ACC112 (cell line): ENCODE results near the gene CWC27.

Experiments used
- H2AFZ ChIP-seq: fragments of 200-600 bp; sonication (generic); one replicate; pipeline ENCODE4 v1.6.0; 2017; ENCODE audit warnings: antibody characterized with exemption, low read length; ENCODE audit not compliant: unreplicated experiment
- H3K27ac ChIP-seq: fragments of 200-600 bp; sonication (generic); 2 replicates; pipeline ENCODE4 v1.5.1; 2014; ENCODE audit warnings: low read depth, mild to moderate bottlenecking, antibody characterized with exemption, low read length, moderate library complexity
- H3K27me3 ChIP-seq: fragments of 200-600 bp; sonication (generic); 2 replicates; pipeline ENCODE4 v1.6.1; 2014; ENCODE audit warnings: mild to moderate bottlenecking, antibody characterized with exemption, low read length, moderate library complexity, mixed read lengths; ENCODE audit not compliant: insufficient read depth
- H3K36me3 ChIP-seq: fragments of 200-600 bp; sonication (generic); 2 replicates; pipeline ENCODE4 v1.6.1; 2016; ENCODE audit warnings: mild to moderate bottlenecking, antibody characterized with exemption, low read length, moderate library complexity, mixed read lengths; ENCODE audit not compliant: insufficient read depth
- H3K4me1 ChIP-seq: fragments of 200-600 bp; sonication (generic); one replicate; pipeline ENCODE4 v1.6.1; 2016; ENCODE audit warnings: low read length, mixed read lengths; ENCODE audit not compliant: insufficient read depth, unreplicated experiment, control insufficient read depth
- H3K4me3 ChIP-seq: fragments of 200-600 bp; sonication (generic); 2 replicates; pipeline ENCODE4 v1.5.1; 2014; ENCODE audit warnings: mild to moderate bottlenecking, low read depth, low read length
- H3K79me2 ChIP-seq: fragments of 200-600 bp; sonication (generic); one replicate; pipeline ENCODE4 v1.6.0; 2016; ENCODE audit warnings: low read length; ENCODE audit not compliant: control insufficient read depth, unreplicated experiment, insufficient read depth

Gene CWC27

DNA sequence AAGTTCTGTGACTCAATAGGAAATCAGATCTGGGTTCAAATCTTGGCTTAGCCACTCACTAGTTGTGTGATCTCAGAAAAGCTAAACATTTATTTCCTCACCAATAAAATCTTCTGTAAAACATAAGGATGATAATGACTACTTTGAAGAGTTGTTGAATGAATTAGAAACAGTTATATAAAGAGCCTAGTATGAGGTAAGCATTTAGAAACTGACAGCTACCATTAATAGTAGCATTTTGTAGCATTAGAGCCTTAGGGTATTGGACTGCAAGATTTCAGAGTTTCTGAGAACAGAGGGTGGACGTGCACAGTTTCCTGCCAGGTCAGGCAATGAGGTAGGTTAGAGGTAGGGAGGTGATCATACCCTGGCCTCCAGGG is 293.2 kb downstream of the CWC27 start:
- Histone ChIP-seq H3K27me3 (no peaks in the 10 kb centered on the region), H3K4me1 (peaks cover 30% of the 10 kb centered on the region), H3K36me3 (no peaks in the 10 kb centered on the region), H3K27ac (peak overlapping the region; percentile 95), H2AFZ (no peak overlapping the region), H3K4me3 (no peak overlapping the region), H3K79me2 (no peaks in the 10 kb centered on the region)

GRCh38 chr5:65062469-65063083 is 293.8 kb downstream of the CWC27 start:
- H3K79me2 ChIP-seq, result no peaks in the 10 kb centered on the region
- no peaks in the 10 kb centered on the region for H3K36me3 ChIP-seq
- H2AFZ ChIP-seq, result peak overlapping the region; percentile 97
- H3K27ac ChIP-seq, result peak overlapping the region; percentile 95
- no peaks in the 10 kb centered on the region for H3K27me3 ChIP-seq
- peak overlapping the region; percentile 36; the same call in 1 of the 2 replicates for H3K4me3 ChIP-seq
- peaks cover 31% of the 10 kb centered on the region for H3K4me1 ChIP-seq

DNA sequence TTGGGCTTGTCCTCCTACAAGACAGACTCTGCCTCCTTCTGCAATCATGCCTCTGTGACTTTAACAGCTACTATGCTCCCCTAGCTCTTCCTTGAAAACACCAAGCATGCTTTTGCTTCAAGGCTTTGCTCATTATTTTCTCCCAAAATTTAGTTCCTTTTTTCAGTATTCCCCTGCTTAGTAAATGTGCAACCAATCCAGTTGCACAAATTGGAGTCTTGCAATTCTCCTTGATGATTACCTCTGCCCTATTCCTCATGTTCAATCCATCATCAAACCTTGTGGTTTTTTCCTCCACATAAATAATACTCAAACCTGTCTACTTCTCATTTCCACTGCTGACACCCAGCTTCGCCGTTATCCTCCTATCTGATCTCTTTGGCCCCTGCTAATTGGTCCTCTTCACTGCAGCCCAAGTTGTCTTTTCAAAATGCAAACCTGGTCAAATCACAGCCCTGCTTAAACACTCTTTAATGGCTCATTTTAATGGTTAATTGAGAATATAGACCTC is 296.3 kb downstream of the CWC27 start:
- no peak overlapping the region for H3K4me3 ChIP-seq
- no peak overlapping the region for H2AFZ ChIP-seq
- peaks cover 31% of the 10 kb centered on the region for H3K4me1 ChIP-seq

DNA sequence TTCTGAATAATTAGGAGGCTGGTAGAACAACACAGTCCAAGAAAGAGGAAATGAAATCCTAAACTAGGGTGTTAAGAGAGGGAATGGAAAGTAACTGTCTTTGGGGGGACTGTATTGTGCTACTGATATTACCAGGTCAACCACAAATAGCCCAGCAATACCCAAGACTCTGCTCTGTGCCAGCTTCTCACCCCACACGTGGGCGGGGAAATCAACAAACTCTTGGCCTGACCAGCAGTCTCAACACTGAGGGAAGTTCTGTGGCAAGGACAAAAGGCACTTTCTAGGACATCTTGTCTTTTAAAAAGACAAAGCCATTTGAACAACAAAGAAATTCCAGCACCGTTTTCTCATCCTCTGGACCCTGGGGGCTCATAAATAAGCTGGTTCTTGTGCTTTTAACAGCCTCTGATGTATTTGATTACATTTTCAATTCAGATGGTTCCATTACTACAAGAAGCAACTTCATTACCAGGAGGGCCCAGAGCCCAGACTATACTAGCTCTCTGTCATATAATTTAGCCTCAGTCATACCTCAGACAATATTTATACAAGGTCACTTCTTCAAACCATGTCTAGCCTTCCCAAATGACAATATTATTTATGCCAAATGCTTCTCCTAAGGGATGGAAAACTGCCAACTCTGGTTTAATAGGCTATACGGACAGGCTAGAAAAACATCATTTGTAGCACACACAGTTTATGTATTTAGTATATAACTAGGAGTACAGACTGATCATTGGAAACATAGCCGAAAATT is 297.8 kb downstream of the CWC27 start:
- H3K4me3 ChIP-seq, result no peak overlapping the region
- H3K4me1 ChIP-seq, result peaks cover 31% of the 10 kb centered on the region
- no peaks in the 10 kb centered on the region for H3K27me3 ChIP-seq
- H3K27ac ChIP-seq, result no peak overlapping the region
- no peaks in the 10 kb centered on the region for H3K79me2 ChIP-seq
- no peaks in the 10 kb centered on the region for H3K36me3 ChIP-seq
- peak overlapping the region; percentile 91 for H2AFZ ChIP-seq

More for the DNA sequence above, 296.3 kb downstream of the CWC27 start:
- no peak overlapping the region for H3K27ac ChIP-seq
- H3K36me3 ChIP-seq, result no peaks in the 10 kb centered on the region
- H3K79me2 ChIP-seq, result no peaks in the 10 kb centered on the region
- no peaks in the 10 kb centered on the region for H3K27me3 ChIP-seq

DNA sequence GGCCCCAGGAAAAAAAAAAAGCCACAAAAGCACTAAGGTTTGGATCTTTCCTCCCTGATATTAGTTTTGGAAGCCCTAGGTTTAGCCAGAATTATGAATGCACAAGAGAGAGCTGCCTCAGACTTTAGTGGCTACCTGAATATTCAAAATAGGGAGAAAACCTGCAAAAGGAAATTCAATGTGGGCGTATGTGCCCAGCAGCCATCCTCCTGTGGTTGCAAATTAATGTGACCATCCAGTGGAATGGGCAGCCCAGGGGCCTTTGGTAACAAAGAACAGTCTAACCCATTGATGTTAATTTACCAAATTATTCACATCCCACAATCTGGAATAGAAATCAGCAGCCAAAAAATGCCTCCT is 298.4 kb downstream of the CWC27 start:
- Histone ChIP-seq H3K4me3 (no peak overlapping the region), H3K79me2 (no peaks in the 10 kb centered on the region), H3K4me1 (peaks cover 28% of the 10 kb centered on the region), H3K27me3 (no peaks in the 10 kb centered on the region), H3K27ac (no peak overlapping the region), H2AFZ (no peak overlapping the region), H3K36me3 (no peaks in the 10 kb centered on the region)
